GM12891 (cell line): ENCODE measurements around the gene DENND4B.

Experiments used
- DNase-seq: peaks from one replicate; pipeline ENCODE4 v3.0.0; 2011; ENCODE audit warnings: low spot score; ENCODE audit not compliant: insufficient read length
- FAIRE-seq: peaks from 2 replicates; lab custom pipeline; 2011; peaks lifted over from hg19 to GRCh38; lab: Jason Lieb, UNC
- PAX5 ChIP-seq: IDR thresholded peaks from 2 replicates; pipeline ENCODE4 v1.6.1; 2011; ENCODE audit warnings: low read length, moderate library complexity, mild to moderate bottlenecking; ENCODE audit not compliant: insufficient read depth, severe bottlenecking
- POLR2A ChIP-seq: IDR thresholded peaks from 2 replicates; pipeline ENCODE4 v1.6.1; 2011; ENCODE audit warnings: low read depth, low read length, control low read depth
- POLR2AphosphoS5 ChIP-seq: IDR thresholded peaks from 2 replicates; pipeline ENCODE4 v1.6.1; 2011; ENCODE audit warnings: low read depth, low read length, control low read depth
- POU2F2 ChIP-seq: IDR thresholded peaks from 2 replicates; pipeline ENCODE4 v1.6.1; 2011; ENCODE audit warnings: low read depth, mild to moderate bottlenecking, control low read depth, low read length, moderate library complexity
- SPI1 ChIP-seq: IDR thresholded peaks from 2 replicates; pipeline ENCODE4 v1.6.1; 2011; ENCODE audit warnings: low read depth, low read length, control low read depth
- TAF1 ChIP-seq: IDR thresholded peaks from 2 replicates; pipeline ENCODE4 v1.6.1; 2011; ENCODE audit warnings: low read depth, low read length, control low read depth

Gene DENND4B

GRCh38 chr1:153970346-153970745 lies 23.8 kb upstream of the DENND4B start:
- FAIRE-seq (no peak), DNase-seq (no peak)
- no peak for TF ChIP-seq POLR2AphosphoS5
- no peak for TF ChIP-seq POLR2A
- no peak for TF ChIP-seq SPI1
- no peak for TF ChIP-seq TAF1
- no peak for TF ChIP-seq PAX5
- no peak for TF ChIP-seq POU2F2

- TF ChIP-seq POU2F2 (no peak), PAX5 (no peak), POLR2A (no peak), POLR2AphosphoS5 (no peak)
- DNase-seq: no peak
- no peak for FAIRE-seq
Observed at GRCh38 chr1:153968972-153969371, 22.5 kb upstream of the DENND4B start.

GRCh38 chr1:153968408-153968807 lies 21.9 kb upstream of the DENND4B start:
- TF ChIP-seq POLR2A: no peak
- TF ChIP-seq TAF1: no peak
- TF ChIP-seq PAX5: no peak
- DNase-seq: no peak
- no peak for FAIRE-seq

- no peak for TF ChIP-seq TAF1
- TF ChIP-seq POLR2AphosphoS5: no peak
- TF ChIP-seq POU2F2: no peak
- TF ChIP-seq SPI1: no peak
- no peak for TF ChIP-seq POLR2A
- TF ChIP-seq PAX5: no peak
- FAIRE-seq (no peak), DNase-seq (no peak)
Observed at GRCh38 chr1:153968000-153968363, 21.5 kb upstream of the DENND4B start.

- FAIRE-seq: peak; percentile 91
- DNase-seq: peak; percentile 80
- TF ChIP-seq POLR2A: peak; percentile 71; the same call in 1 of the 2 replicates
- no peak for TF ChIP-seq SPI1
- TF ChIP-seq POU2F2: no peak
- TF ChIP-seq POLR2AphosphoS5: peak; percentile 84
- peak; percentile 39 for TF ChIP-seq PAX5
- peak; percentile 58 for TF ChIP-seq TAF1
Observed at GRCh38 chr1:153967107-153967999, 20.8 kb upstream of the DENND4B start, which contains the start of gene CREB3L4. Gene CREB3L4, plus strand, starts transcription at chr1:153967902. Its CDS starts 624 bp downstream, at chr1:153968526.

- TF ChIP-seq POLR2AphosphoS5 (no peak), POLR2A (no peak), PAX5 (no peak), SPI1 (no peak), TAF1 (no peak; the same call in 1 of the 2 replicates), POU2F2 (no peak)
- no peak for DNase-seq
- peak; percentile 40 for FAIRE-seq
Observed at GRCh38 chr1:153963850-153964331, 17.4 kb upstream of the DENND4B start.

GRCh38 chr1:153963030-153963849 lies 16.7 kb upstream of the DENND4B start, which contains the start of gene SLC39A1:
Gene SLC39A1, minus strand, starts transcription at chr1:153963537. Its CDS starts 822 bp downstream, at chr1:153962715.
- peak; percentile 83 for DNase-seq
- TF ChIP-seq TAF1 (peak; percentile 66; the same call in 1 of the 2 replicates), POLR2AphosphoS5 (peak; percentile 78), POLR2A (no peak; the same call in 1 of the 2 replicates), PAX5 (no peak), SPI1 (no peak), POU2F2 (no peak)
- peak; percentile 96 for FAIRE-seq

- TF ChIP-seq TAF1 (no peak), POLR2A (no peak)
- FAIRE-seq: no peak
- no peak for DNase-seq
Observed at GRCh38 chr1:153962088-153963029, 15.8 kb upstream of the DENND4B start.

- DNase-seq (no peak), FAIRE-seq (no peak)
- no peak for TF ChIP-seq SPI1
- no peak for TF ChIP-seq PAX5
- TF ChIP-seq POU2F2: no peak
Observed at GRCh38 chr1:153961421-153961820, 14.9 kb upstream of the DENND4B start.
